ENCODE results near the gene LMF1.

- TF ChIP-seq CTCF (IDR thresholded peaks at IDR 0.05; ENCODE audit: insufficient read depth, low read length, poor library complexity, severe bottlenecking) (no peak), EZH2phosphoT487 (conservative IDR thresholded peaks at IDR 0.05; ENCODE audit: low read length) (no peak)
Observed at GRCh38 chr16:924806-925205, 46.0 kb downstream of the LMF1 start.

Data from SU-DHL-6 (cell line).